Central memory CD8-positive, alpha-beta T cell (primary cell): ENCODE data around the gene CHIC2.
"Not testable (repeated sequence)": the region's sequence is repeated elsewhere in the genome, so short reads cannot be mapped to it uniquely, and the experiment has no call there.

ENCODE experiments used
- ATAC-seq: fragments of 150-1000 bp; cut with Tn5 transposase; replicated peaks from 2 replicates; pipeline ENCODE4 v1.10.0; 2022; ENCODE audit warnings: mild to moderate bottlenecking, moderate FRiP score, moderate number of reproducible peaks; ENCODE audit not compliant: poor library complexity, severe bottlenecking; ENCODE audit errors: extremely low read depth
- DNase-seq, 2 donors: peaks; one replicate each; pipeline ENCODE4 v3.0.0; 2021; ENCODE audit warnings: low spot score in 2 of 2
- H3K27ac Mint-ChIP-seq: one replicate; pipeline ENCODE4 v1.8.0; 2022; ENCODE audit warnings: low read depth, mild to moderate bottlenecking, moderate library complexity, mixed read lengths
- H3K27me3 Mint-ChIP-seq: one replicate; pipeline ENCODE4 v1.8.0; 2022; ENCODE audit warnings: mixed read lengths
- H3K36me3 Mint-ChIP-seq: one replicate; pipeline ENCODE4 v1.8.0; 2022; ENCODE audit warnings: mild to moderate bottlenecking, moderate library complexity, mixed read lengths; ENCODE audit not compliant: insufficient read depth
- H3K4me1 Mint-ChIP-seq: one replicate; pipeline ENCODE4 v1.8.0; 2022; ENCODE audit warnings: mixed read lengths
- H3K4me3 Mint-ChIP-seq: one replicate; pipeline ENCODE4 v1.8.0; 2022; ENCODE audit warnings: mild to moderate bottlenecking, moderate library complexity, mixed read lengths
- H3K9me3 Mint-ChIP-seq: one replicate; pipeline ENCODE4 v1.8.0; 2022; ENCODE audit warnings: mixed read lengths

The CHIC2 gene

GRCh38 chr4:54064317-54065111 is at the start of gene CHIC2:
Gene CHIC2, minus strand, starts transcription at chr4:54064605. Its CDS starts 305 bp downstream, at chr4:54064300.
- Mint-ChIP-seq H3K27ac (peak within 1 kb of the TSS; percentile 97), H3K9me3 (no peaks in the 10 kb centered on the region), H3K4me3 (peak within 1 kb of the TSS; percentile 91), H3K4me1 (peaks cover 56% of the 10 kb centered on the region), H3K36me3 (peaks cover 33% of the 10 kb centered on the region), H3K27me3 (no peaks in the 10 kb centered on the region)
- DNase-seq (peak; percentile 95 to 97), ATAC-seq (peak; percentile 90)

DNA sequence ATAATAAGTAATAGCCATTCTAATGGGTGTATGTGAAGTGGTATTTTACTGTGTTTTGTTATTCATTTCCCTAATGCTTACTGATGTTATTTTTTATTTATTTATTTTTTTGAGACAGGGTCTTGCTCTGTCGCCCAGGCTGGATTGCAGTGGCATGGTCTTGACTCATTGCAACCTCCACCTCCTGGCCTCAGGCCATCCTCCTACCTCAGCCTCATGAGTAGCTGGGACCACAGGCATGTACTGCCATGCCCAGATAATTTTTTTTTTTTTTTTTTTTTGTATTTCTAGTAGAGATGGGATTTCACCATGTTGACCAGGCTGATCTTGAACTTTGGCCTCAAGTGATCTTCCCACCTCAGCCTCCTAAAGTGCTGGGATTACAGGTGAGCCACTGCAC is 48.8 kb upstream of the CHIC2 start:
- H3K9me3 Mint-ChIP-seq, ATAC-seq, H3K4me1 Mint-ChIP-seq, H3K4me3 Mint-ChIP-seq, H3K27ac Mint-ChIP-seq, H3K36me3 Mint-ChIP-seq, DNase-seq: not testable (repeated sequence)
- H3K27me3 Mint-ChIP-seq: peaks cover 77% of the 10 kb centered on the region

GRCh38 chr4:54110019-54110416 is 45.6 kb upstream of the CHIC2 start:
- Mint-ChIP-seq H3K36me3 (peaks cover 4% of the 10 kb centered on the region), H3K4me3 (no peak overlapping the region), H3K27me3 (peaks cover 82% of the 10 kb centered on the region), H3K4me1 (peaks cover 13% of the 10 kb centered on the region), H3K9me3 (no peaks in the 10 kb centered on the region), H3K27ac (no peak overlapping the region)
- ATAC-seq (no peak), DNase-seq (no peak)

DNA sequence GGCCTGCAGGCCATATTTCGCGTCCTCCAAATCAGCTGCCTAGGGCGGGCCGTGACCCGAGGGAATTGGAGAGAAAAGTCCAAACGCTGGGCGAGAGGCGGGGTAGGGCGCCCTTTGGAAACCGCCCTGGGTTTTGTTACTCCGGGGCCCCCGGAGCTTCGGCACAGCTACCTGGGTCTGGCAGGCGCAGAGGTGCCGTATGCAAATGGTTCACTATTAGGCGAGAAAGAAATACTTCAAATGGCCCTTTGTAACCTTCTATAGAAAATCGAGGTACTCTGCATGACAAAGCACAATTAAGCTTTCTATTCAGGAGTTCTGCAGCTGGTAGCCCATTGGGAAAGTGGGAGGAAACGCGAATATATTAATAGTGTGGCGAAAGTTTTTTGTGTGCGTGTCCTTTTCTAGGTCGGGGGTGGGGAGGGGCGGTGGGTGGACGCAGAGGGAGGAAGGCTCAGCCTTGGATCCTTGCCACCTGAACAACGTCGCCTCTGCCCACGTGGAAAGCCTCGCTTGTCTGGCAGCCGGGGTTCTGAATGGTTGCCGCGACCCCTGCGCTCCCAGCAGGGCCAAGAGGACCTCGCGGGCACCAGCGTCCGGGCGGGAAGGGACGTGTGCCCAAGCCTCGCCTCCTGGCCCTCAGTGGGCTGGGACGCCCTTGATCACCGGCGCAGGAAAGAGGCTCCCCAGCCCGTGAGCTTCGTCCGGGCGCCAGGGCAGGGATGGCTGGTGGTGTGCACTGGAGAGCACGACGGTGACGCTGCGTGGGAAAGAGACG is 45.0 kb upstream of the CHIC2 start:
- H3K4me3 Mint-ChIP-seq: no peak overlapping the region
- H3K27me3 Mint-ChIP-seq: peaks cover 82% of the 10 kb centered on the region
- H3K4me1 Mint-ChIP-seq: peaks cover 13% of the 10 kb centered on the region
- ATAC-seq: no peak
- H3K27ac Mint-ChIP-seq: no peak overlapping the region
- H3K9me3 Mint-ChIP-seq: no peaks in the 10 kb centered on the region
- DNase-seq: no peak
- peaks cover 4% of the 10 kb centered on the region for H3K36me3 Mint-ChIP-seq

DNA sequence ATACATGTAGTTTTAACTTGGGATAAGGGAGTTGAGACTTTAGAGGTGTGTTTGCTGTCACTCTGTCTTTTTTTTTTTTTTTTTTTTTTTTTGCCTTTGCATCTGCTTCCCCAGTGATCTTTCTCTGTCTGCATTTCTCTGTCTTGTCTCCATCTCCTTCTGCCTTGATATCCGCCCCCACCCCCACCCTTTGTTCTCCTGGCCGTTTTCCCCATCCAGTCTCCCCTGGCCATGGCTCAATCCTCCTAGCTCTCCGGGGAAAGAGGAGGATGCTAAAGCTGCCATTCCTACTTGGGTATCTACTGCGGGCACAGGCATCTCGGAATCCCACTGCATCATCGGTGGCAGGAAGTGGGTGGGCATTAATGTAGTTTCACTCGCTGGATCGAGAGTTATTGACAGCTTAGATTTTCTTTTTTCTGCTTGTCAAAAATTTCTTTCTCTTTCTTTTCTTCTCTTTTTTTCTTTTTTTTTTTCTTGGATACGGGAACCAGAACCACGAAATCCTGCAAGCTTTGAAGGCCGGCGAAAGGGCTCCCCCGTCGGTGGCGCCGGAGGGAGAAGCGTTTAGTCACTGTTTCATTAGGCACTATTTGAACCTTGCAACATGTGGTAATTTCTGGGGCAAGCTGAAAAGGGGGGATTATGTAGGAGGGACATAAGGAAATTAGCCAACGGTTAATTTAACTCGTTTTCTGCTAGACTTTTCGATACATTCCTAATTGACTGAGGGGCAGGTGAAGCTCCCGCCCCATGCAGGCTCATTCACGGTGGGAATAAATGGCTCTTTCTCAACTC is 43.7 kb upstream of the CHIC2 start:
- H3K4me3 Mint-ChIP-seq: peak overlapping the region; percentile 53
- H3K27me3 Mint-ChIP-seq: peaks cover 95% of the 10 kb centered on the region
- peaks cover 13% of the 10 kb centered on the region for H3K4me1 Mint-ChIP-seq
- DNase-seq: no peak
- ATAC-seq: no peak
- H3K36me3 Mint-ChIP-seq: peaks cover 6% of the 10 kb centered on the region
- H3K9me3 Mint-ChIP-seq: no peaks in the 10 kb centered on the region
- no peak overlapping the region for H3K27ac Mint-ChIP-seq

GRCh38 chr4:54104907-54105306 is 40.5 kb upstream of the CHIC2 start:
- H3K36me3 Mint-ChIP-seq: peaks cover 4% of the 10 kb centered on the region
- H3K27me3 Mint-ChIP-seq: peaks cover 95% of the 10 kb centered on the region
- no peak for ATAC-seq
- peaks cover 30% of the 10 kb centered on the region for H3K4me1 Mint-ChIP-seq
- H3K9me3 Mint-ChIP-seq: no peaks in the 10 kb centered on the region
- H3K4me3 Mint-ChIP-seq: no peak overlapping the region
- no peak for DNase-seq
- H3K27ac Mint-ChIP-seq: no peak overlapping the region

DNA sequence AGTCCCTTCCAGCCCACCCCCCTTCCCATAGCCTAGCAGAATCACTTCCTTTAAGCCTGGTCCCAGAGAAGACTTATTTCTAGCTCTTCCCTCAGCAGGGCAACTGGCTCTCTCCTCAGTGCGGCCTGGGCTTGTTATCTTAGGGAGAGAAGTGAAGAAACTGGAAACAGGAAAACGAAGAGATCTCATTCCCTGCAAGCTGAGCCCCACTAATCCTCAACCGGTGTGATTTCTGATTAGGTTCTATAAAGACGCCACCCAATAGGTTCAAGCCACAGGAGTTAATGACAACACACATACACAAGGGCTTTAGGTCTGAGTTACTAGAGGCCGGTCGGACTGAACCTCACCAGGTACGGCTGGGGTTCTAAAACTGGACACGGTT is 38.8 kb upstream of the CHIC2 start:
- no peak for ATAC-seq
- H3K27me3 Mint-ChIP-seq: peaks cover 96% of the 10 kb centered on the region
- H3K27ac Mint-ChIP-seq: no peak overlapping the region

GRCh38 chr4:54102531-54103106 is 38.2 kb upstream of the CHIC2 start:
- Mint-ChIP-seq H3K4me1 (peaks cover 34% of the 10 kb centered on the region), H3K36me3 (peaks cover 4% of the 10 kb centered on the region), H3K9me3 (no peaks in the 10 kb centered on the region), H3K4me3 (no peak overlapping the region), H3K27me3 (peaks cover 96% of the 10 kb centered on the region), H3K27ac (no peak overlapping the region)
- DNase-seq: no peak
- no peak for ATAC-seq

More for the DNA sequence above, 38.8 kb upstream of the CHIC2 start:
- H3K36me3 Mint-ChIP-seq: peaks cover 4% of the 10 kb centered on the region
- peaks cover 37% of the 10 kb centered on the region for H3K4me1 Mint-ChIP-seq
- no peaks in the 10 kb centered on the region for H3K9me3 Mint-ChIP-seq
- no peak overlapping the region for H3K4me3 Mint-ChIP-seq
- DNase-seq: no peak

DNA sequence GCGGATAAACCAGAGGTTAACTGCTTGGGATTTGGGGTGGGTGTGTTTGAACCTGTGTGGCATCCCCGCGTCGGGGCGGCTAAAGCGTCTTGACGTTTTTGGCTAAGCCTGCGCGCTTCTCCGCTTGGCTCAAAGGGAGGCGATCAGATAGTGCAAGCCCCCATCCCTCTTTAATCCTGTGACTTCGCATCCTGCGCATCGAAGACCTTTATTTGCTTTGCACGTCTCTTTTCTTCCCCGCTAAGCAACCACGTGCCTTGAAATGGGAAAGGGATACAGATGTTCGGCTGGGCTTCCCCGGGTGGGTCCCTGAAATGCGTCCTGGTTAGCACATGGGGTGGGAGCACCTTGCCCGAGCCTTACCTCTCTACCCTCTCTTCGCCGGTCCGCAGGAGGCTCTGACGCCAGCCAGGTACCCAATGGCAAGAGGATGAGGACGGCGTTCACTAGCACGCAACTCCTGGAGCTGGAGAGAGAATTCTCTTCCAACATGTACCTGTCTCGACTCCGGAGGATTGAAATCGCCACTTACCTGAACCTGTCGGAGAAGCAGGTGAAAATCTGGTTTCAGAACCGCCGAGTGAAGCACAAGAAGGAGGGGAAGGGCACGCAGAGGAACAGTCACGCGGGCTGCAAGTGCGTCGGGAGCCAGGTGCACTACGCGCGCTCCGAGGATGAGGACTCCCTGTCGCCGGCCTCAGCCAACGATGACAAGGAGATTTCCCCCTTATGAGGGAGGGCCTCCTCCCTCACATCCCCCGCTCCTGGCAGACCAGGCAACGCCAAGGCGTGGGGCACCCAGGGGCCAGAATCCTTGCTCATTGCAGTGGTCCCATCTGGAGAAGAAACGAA is 37.0 kb upstream of the CHIC2 start:
- ATAC-seq (no peak), DNase-seq (no peak)
- peaks cover 96% of the 10 kb centered on the region for H3K27me3 Mint-ChIP-seq
- no peaks in the 10 kb centered on the region for H3K9me3 Mint-ChIP-seq
- H3K27ac Mint-ChIP-seq: no peak overlapping the region
- H3K4me1 Mint-ChIP-seq: peaks cover 28% of the 10 kb centered on the region
- H3K36me3 Mint-ChIP-seq: peaks cover 2% of the 10 kb centered on the region
- H3K4me3 Mint-ChIP-seq: peak overlapping the region; percentile 65

GRCh38 chr4:54100595-54101189 is 36.3 kb upstream of the CHIC2 start:
- ATAC-seq: peak; percentile 46
- H3K9me3 Mint-ChIP-seq: no peaks in the 10 kb centered on the region
- no peak for DNase-seq
- H3K27ac Mint-ChIP-seq: no peak overlapping the region
- H3K4me1 Mint-ChIP-seq: peaks cover 28% of the 10 kb centered on the region
- H3K27me3 Mint-ChIP-seq: peaks cover 97% of the 10 kb centered on the region
- peak overlapping the region; percentile 65 for H3K4me3 Mint-ChIP-seq
- peaks cover 2% of the 10 kb centered on the region for H3K36me3 Mint-ChIP-seq

- peak within 1 kb of the TSS; percentile 65 for H3K4me3 Mint-ChIP-seq
- H3K27me3 Mint-ChIP-seq: peaks cover 97% of the 10 kb centered on the region
- DNase-seq (no peak), ATAC-seq (no peak)
- peaks cover 28% of the 10 kb centered on the region for H3K4me1 Mint-ChIP-seq
- H3K9me3 Mint-ChIP-seq: no peaks in the 10 kb centered on the region
- peaks cover 2% of the 10 kb centered on the region for H3K36me3 Mint-ChIP-seq
- H3K27ac Mint-ChIP-seq: no peak within 1 kb of the TSS
Observed at GRCh38 chr4:54099748-54100574, 35.6 kb upstream of the CHIC2 start, which contains the start of gene GSX2. Gene GSX2, plus strand, starts transcription at chr4:54100163. Its CDS starts 182 bp downstream, at chr4:54100345.
